Kidney (tissue), 14 donors: ENCODE results near the gene ARTN. TPM values are rescaled to one million over a fixed set of nuclear protein-coding genes. Genes with fewer than 3 reads are reported as not detected.
A peak's percentile ranks its signal among the peaks of the same experiment; 100 is the strongest.

Experiments used
- DNase-seq, 5 donors: peaks; one replicate each; pipeline ENCODE4 v3.0.0-alpha.2; 2013 to 2020
- FAIRE-seq: peaks from 2 replicates; lab custom pipeline; 2012; peaks lifted over from hg19 to GRCh38; lab: Jason Lieb, UNC
- H3K27ac ChIP-seq, 2 donors: one replicate each; pipeline ENCODE4 v1.7.0; 2013; ENCODE audit warnings: low read depth in 2 of 2, low read length in 2 of 2, inconsistent platforms in 1 of 2
- H3K27me3 ChIP-seq: one replicate; pipeline ENCODE4 v1.7.1; 2013; ENCODE audit warnings: low read length, inconsistent platforms; ENCODE audit not compliant: control insufficient read depth, insufficient read depth
- H3K36me3 ChIP-seq, 3 donors: one replicate each; pipeline versions ENCODE4 v1.7.0 to v1.7.1; 2013; ENCODE audit warnings: low read length in 3 of 3, control low read depth in 1 of 3, inconsistent platforms in 1 of 3; ENCODE audit not compliant: insufficient read depth in 3 of 3, control insufficient read depth in 2 of 3
- H3K4me1 ChIP-seq, 3 donors: one replicate each; pipeline versions ENCODE4 v1.7.0 to v1.7.1; 2013; ENCODE audit warnings: low read length in 3 of 3, inconsistent platforms in 1 of 3, low read depth in 1 of 3; ENCODE audit not compliant: control insufficient read depth in 2 of 3, insufficient read depth in 2 of 3
- H3K4me3 ChIP-seq, 3 donors: one replicate each; pipeline versions ENCODE4 v1.7.0 to v1.8.1; 2013; ENCODE audit warnings: low read length in 3 of 3, control low read depth in 1 of 3, inconsistent platforms in 1 of 3
- H3K9ac ChIP-seq, 3 donors: one replicate each; pipeline versions ENCODE4 v1.7.0 to v1.7.1; 2013; ENCODE audit warnings: low read length in 3 of 3, control low read depth in 1 of 3, inconsistent platforms in 1 of 3
- H3K9me3 ChIP-seq, 3 donors: one replicate each; pipeline versions ENCODE4 v1.7.0 to v1.7.1; 2013; ENCODE audit warnings: low read length in 3 of 3, control low read depth in 1 of 3, inconsistent platforms in 1 of 3; ENCODE audit not compliant: control insufficient read depth in 2 of 3, insufficient read depth in 1 of 3
- intact Hi-C: fragments of 100-400 bp; cut with DNase I; formaldehyde crosslinking; loops from one replicate; pipeline ENCODE4 v1.11.1; 2022
- polyA plus RNA-seq: library from polyadenylated mRNA; stranded (reverse); fragments of 350-450 nt; fragmentation: Illumina TruSeq; extraction: RNeasy Lipid Tissue Mini Kit (QIAGEN cat#74804); gene quantifications from one replicate; pipeline ENCODE4 v1.2.3, GENCODE V29; 2014; ENCODE audit warnings: low read depth, low replicate concordance; ENCODE audit not compliant: insufficient read depth
- total RNA-seq: library from RNA; stranded (reverse); fragmentation: NEBNext Ultra II Directional; extraction: Animal tissue kit (Norgen Biotek cat#: 25700); gene quantifications from one replicate; pipeline ENCODE4 v1.2.1, GENCODE V29; 2021
- TF ChIP-seq, protein P1 (sequence below): IDR thresholded peaks from 3 replicates; pipeline ENCODE4 v1.5.1; 2012; ENCODE audit warnings: mild to moderate bottlenecking, moderate library complexity, borderline replicate concordance; ENCODE audit not compliant: insufficient read depth; ENCODE audit errors: extremely low read depth
- donor health status: control.
- donor health status: control.
- donor health status: control.
- donor health status: control.
- donor health status: control.
- donor health status: DM: yes; HTN: yes; CAD: no.
- donor health status: Normal renal cell carcinoma (clear cell type).

The ARTN gene
- total and polyA plus RNA-seq, 2 donors from 2014 or later, result 1.9 to 4.3 TPM

GRCh38 chr1:43979261-43979527, 45.6 kb downstream of the ARTN start:
- Histone ChIP-seq H3K27ac (no peak overlapping the region), H3K4me1 (peaks cover 0 to 33% (median 7%) of the 10 kb centered on the region in 3 donors), H3K4me3 (peak overlapping the region in 1 of 3 donors; percentile 49), H3K9ac (no peak overlapping the region), H3K9me3 (no peaks in the 10 kb centered on the region), H3K36me3 (peaks cover 4 to 26% (median 5%) of the 10 kb centered on the region in 3 donors), H3K27me3 (no peaks in the 10 kb centered on the region)
- intact Hi-C loops, result no loop called here
- TF ChIP-seq, protein P1, sequence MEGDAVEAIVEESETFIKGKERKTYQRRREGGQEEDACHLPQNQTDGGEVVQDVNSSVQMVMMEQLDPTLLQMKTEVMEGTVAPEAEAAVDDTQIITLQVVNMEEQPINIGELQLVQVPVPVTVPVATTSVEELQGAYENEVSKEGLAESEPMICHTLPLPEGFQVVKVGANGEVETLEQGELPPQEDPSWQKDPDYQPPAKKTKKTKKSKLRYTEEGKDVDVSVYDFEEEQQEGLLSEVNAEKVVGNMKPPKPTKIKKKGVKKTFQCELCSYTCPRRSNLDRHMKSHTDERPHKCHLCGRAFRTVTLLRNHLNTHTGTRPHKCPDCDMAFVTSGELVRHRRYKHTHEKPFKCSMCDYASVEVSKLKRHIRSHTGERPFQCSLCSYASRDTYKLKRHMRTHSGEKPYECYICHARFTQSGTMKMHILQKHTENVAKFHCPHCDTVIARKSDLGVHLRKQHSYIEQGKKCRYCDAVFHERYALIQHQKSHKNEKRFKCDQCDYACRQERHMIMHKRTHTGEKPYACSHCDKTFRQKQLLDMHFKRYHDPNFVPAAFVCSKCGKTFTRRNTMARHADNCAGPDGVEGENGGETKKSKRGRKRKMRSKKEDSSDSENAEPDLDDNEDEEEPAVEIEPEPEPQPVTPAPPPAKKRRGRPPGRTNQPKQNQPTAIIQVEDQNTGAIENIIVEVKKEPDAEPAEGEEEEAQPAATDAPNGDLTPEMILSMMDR, result no peak
- DNase-seq (no peak), FAIRE-seq (no peak)

DNA sequence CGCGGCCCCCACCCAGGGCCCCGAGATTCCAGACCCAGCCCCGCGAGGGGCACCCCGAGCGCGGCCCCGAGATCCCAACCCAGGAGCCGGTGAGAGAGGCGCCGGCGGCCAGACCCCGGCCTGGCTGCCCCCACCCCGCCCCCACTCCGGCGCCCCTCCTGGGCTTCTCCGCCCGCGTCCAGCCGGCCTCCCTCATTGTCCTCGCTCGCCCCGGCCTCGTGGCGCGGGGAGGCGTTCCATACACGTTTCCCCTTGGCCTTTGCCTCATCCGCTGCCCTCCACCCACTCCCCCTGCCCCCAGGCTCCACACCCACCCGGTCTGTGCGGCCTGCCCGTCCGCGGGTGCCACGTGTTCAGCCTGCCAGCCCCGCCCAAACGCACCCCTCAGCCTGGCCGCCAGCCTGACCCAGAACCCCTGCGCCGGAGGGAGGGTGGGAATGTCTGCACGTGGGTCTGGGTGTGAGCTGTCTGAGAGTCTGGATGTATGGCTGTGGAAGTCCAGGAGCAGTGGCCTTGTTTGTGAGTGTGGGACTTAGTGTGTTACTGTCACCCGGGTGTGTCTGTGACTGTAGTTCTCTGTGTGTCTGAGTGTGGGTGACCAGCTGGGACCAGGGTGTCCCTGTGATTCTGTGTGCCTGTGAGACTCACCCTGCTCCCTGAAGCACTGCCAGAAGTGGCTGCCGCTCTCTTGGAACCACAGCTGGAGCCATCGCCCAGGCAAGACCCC, 46.1 kb downstream of the ARTN start:
- peak overlapping the region; percentile 28 to 49 (median 40) for H3K4me3 ChIP-seq
- DNase-seq, result peak in 4 of 5 donors; percentile 34 to 84 (median 47)
- no peaks in the 10 kb centered on the region for H3K27me3 ChIP-seq
- no peak overlapping the region for H3K27ac ChIP-seq
- intact Hi-C loops, result no loop called here
- H3K9ac ChIP-seq, result peak overlapping the region in 2 of 3 donors; percentile 3 to 46
- H3K9me3 ChIP-seq, result no peaks in the 10 kb centered on the region
- TF ChIP-seq, protein P1, result no peak
- H3K36me3 ChIP-seq, result peaks cover 4 to 26% (median 5%) of the 10 kb centered on the region in 3 donors
- peaks cover 0 to 30% (median 7%) of the 10 kb centered on the region in 3 donors for H3K4me1 ChIP-seq
- no peak for FAIRE-seq

- FAIRE-seq, result no peak
- Histone ChIP-seq H3K4me1 (peaks cover 0 to 30% (median 7%) of the 10 kb centered on the region in 3 donors), H3K36me3 (peaks cover 4 to 26% (median 5%) of the 10 kb centered on the region in 3 donors), H3K4me3 (peak overlapping the region; percentile 28 to 49 (median 40)), H3K27me3 (no peaks in the 10 kb centered on the region), H3K9ac (peak overlapping the region in 1 of 3 donors; percentile 46), H3K27ac (no peak overlapping the region), H3K9me3 (no peaks in the 10 kb centered on the region)
- peak in 1 of 5 donors; percentile 72 for DNase-seq
- intact Hi-C loops, result no loop called here
- TF ChIP-seq, protein P1, result no peak
Measured at GRCh38 chr1:43980255-43981134, 46.9 kb downstream of the ARTN start.
